NCI-H2081 treated with DMSO at 0.1 percent for 48 hours (cell line): Measurements from ENCODE around the gene FAM83F.

ENCODE experiments used
- DNase-seq: peaks from one replicate; lab custom pipeline; 2025; lab: John Stamatoyannopoulos, UW

FAM83F gene

GRCh38 chr22:40065981-40066380, 71.2 kb downstream of the FAM83F start:
- DNase-seq: no peak

GRCh38 chr22:40067639-40068038, 72.9 kb downstream of the FAM83F start:
- DNase-seq: no peak

DNA sequence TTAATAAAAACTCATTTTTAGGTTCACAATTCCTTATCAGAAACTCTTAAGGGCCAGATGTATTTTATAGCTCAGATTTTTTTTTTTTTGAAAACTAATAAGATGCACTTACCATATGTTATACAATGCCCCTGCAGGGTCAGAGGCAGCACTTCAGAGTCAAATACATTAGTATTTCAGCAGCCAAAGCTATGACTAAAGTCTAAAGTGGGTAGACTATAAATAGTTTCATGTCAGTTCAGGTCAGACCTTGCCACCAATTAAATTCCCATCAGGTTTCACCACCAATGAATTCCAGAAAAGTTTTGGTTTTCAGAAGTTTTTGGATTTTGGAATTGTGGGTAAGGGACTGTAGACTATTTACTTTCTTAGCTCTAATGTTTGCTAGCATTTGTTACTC, 75.9 kb downstream of the FAM83F start:
- DNase-seq: no peak

DNA sequence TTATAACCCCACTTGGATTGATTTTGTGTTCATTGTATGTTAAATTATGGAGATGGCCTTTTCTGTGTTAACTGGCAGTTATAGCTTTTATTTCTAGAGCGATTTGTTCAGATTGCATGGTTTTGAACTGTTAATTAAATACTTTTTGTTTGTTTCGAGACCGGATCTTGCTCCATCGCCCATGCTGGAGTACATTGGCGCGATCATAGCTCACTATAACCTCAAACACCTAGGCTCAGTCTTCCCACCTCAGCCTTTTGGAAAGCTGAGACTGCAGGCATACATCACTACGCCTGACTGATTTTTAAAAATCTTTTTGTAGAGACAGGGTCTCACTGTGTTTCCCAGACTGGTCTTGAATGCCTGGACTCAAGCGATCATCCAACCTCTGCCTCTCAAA, 77.0 kb downstream of the FAM83F start:
- DNase-seq: no peak

DNA sequence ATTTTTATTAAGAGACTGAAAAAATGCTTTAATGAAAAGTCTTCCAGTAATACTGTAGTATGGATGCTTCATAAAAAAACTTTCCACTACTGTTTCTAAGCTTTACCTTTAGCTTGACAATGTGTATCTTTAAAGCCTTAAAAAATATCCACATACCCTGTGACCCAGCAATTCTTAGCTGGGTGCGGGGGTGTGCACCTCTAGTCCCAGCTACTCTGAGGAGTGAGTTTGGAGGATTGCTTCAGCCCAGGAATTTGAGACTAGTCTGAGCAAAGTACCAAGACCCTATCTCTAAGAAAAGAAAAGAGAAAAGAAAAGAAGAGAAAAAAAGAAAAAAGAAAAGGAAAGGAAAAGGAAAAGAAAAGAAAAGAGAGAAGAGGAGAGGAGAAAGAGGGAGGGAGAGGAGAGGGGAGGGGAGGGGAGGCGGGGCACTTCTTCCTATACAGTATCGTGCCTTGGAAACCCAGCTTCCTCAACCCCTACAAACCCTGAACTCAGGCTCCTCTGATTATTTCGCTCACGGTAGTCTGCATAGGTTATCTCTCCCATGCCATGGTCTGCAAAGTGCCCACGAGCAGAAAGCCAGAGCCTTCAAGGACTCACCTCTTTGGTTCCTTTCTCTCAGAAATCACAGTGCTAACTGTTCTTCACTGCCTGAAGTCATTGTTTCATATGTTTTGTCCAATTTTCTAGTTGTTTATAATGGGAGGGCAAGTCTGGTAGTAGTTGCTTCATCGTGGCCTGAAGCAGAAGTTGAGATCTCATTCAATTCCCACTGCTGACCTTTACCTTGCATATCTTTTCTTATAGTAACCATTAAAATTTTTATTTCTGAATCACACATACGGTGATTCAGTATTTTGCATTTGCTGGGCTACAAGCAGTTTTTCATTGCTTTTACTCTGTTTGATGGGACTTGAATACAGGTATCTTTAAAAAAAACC, 82.2 kb downstream of the FAM83F start:
- no peak for DNase-seq

DNA sequence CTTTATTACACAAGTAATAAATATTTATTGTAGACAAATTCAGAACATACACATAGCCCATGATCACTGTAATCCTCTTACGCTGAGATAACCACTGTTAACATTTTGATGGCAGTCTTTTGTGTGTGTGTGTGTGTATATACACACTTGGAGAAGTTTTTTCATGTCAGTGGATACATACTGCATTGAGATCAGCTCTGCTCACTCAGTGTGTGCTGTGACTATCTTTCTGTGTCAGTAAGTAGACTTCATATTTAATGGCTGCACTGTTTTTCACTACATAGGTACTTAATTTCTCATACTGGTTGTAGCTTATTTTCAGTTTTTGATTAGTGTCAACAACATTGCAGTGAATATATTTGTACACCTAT, 82.9 kb downstream of the FAM83F start:
- no peak for DNase-seq

DNA sequence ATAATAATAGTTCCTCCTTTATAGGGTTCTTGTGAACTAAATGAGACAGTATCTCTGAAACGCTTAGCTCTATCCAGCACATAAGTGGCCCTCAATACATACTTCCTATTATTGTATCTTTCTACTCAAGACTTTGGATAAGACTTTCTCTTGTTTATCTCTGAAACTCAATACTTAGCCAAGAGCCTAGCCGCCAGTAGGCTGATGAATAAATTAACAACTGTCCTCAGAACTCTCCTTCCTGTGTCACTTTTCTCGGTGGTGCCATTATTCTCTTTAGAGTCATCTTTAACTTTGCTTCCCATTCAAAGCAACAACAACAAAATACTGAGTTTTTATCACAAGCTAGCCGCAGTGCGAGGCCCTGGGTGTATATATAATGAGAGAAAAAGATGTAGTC, 86.9 kb downstream of the FAM83F start:
- DNase-seq: no peak

DNA sequence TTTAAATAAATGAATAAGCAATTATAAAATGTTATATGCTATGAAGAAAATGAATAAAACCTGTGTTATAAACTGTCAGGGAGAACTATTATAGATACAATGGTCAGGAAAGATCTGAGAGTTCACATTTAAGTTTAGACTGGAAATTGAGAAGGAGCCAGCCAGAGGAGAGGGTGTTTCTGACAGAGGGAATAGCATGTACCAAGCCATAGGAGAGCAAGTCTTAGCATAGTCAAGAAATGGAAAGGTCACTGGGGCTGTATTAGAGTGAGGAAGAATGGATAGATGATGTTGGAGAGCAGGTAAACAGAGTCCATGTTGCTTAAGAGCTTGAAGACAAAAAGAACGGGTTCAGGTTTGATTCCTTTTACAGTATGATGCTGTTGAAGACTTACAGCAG, 87.4 kb downstream of the FAM83F start:
- DNase-seq: no peak

DNA sequence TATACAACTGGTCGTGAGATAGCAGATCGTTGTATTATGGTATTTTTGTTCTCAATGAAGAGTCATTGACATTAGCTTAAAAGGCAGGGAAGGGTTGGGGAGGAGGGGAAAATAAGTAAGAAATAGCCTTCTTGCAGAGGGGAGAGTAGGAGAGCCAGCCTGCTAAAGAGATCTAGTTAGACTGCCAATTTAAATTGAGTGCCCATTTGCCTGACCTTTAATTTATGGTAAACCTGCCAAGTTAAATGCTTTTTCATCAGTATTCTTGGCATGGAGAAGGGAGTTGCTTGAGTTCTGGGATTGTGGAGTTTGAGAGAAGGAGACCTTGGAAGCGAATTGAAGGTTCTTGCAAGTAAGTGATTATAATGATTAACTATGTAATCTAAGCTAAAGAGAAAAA, 89.0 kb downstream of the FAM83F start:
- no peak for DNase-seq

- DNase-seq: no peak
These were observed 89.5 kb downstream of the FAM83F start for GRCh38 chr22:40084246-40084645.

- no peak for DNase-seq
These were observed 94.1 kb downstream of the FAM83F start for GRCh38 chr22:40088818-40089217.
